H1 (cell line): ENCODE data around the gene RNF144A.

Experiments
- BACH1 ChIP-seq: IDR thresholded peaks from 2 replicates; pipeline ENCODE4 v1.6.1; 2012; ENCODE audit warnings: low read length, improper control_type of control experiment
- CBX8 ChIP-seq: fragments of 300-800, 300-1000 bp; sonication (generic); IDR thresholded peaks from 2 replicates; pipeline ENCODE4 v1.7.1; 2016; ENCODE audit warnings: low read depth, low read length, borderline replicate concordance
- EP300 ChIP-seq, 2 experiments: IDR thresholded peaks; 1 replicate in 1 of 2; 2 replicates in 1 of 2; pipeline ENCODE4 v1.6.1; 2011 to 2012; ENCODE audit warnings: low read depth in 2 of 2, low read length in 2 of 2, mild to moderate bottlenecking in 2 of 2, borderline replicate concordance in 1 of 2, inconsistent platforms in 1 of 2, moderate library complexity in 1 of 2
- EZH2 ChIP-seq: fragments of 200-600 bp; sonication (generic); IDR thresholded peaks from 2 replicates; pipeline ENCODE4 v1.7.1; 2012; ENCODE audit warnings: low read depth, mild to moderate bottlenecking, moderate library complexity, low read length, inconsistent platforms; ENCODE audit not compliant: severe bottlenecking
- HDAC2 ChIP-seq, 2 experiments: fragments of 300-600 bp in 1 of 2; sonication (generic) in 1 of 2; IDR thresholded peaks; 2 replicates each; pipeline ENCODE4 v1.6.1; 2011 to 2012; ENCODE audit warnings: low read depth in 2 of 2, low read length in 2 of 2, mild to moderate bottlenecking in 2 of 2, moderate library complexity in 2 of 2, borderline replicate concordance in 1 of 2, inconsistent platforms in 1 of 2
- YY1 ChIP-seq: IDR thresholded peaks from 2 replicates; pipeline ENCODE4 v1.6.1; 2011; ENCODE audit warnings: low read depth, mild to moderate bottlenecking, low read length
- TF ChIP-seq, protein P1 (sequence below), 3 experiments: IDR thresholded peaks; 1 replicate in 2 of 3; 2 replicates in 1 of 3; pipeline versions ENCODE4 v1.5.1 to v1.6.1; 2011; ENCODE audit warnings: low read length in 3 of 3, mild to moderate bottlenecking in 3 of 3, inconsistent platforms in 2 of 3, low read depth in 1 of 3, moderate library complexity in 1 of 3; ENCODE audit not compliant: insufficient read depth in 1 of 3; ENCODE audit errors: control extremely low read depth in 1 of 3
- TF ChIP-seq, protein P2 (sequence below): IDR thresholded peaks from 2 replicates; pipeline ENCODE4 v1.6.1; 2011; ENCODE audit warnings: low read depth, mild to moderate bottlenecking, low read length; ENCODE audit not compliant: insufficient read depth

- TF ChIP-seq BACH1, result no peak
- TF ChIP-seq YY1, result no peak
- TF ChIP-seq CBX8, result no peak
- TF ChIP-seq, protein P1, sequence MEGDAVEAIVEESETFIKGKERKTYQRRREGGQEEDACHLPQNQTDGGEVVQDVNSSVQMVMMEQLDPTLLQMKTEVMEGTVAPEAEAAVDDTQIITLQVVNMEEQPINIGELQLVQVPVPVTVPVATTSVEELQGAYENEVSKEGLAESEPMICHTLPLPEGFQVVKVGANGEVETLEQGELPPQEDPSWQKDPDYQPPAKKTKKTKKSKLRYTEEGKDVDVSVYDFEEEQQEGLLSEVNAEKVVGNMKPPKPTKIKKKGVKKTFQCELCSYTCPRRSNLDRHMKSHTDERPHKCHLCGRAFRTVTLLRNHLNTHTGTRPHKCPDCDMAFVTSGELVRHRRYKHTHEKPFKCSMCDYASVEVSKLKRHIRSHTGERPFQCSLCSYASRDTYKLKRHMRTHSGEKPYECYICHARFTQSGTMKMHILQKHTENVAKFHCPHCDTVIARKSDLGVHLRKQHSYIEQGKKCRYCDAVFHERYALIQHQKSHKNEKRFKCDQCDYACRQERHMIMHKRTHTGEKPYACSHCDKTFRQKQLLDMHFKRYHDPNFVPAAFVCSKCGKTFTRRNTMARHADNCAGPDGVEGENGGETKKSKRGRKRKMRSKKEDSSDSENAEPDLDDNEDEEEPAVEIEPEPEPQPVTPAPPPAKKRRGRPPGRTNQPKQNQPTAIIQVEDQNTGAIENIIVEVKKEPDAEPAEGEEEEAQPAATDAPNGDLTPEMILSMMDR (IDR thresholded peaks at IDR 0.05; ENCODE audit: control extremely low read depth in 1 of 3, insufficient read depth in 1 of 3, low read depth in 1 of 3, low read length in 3 of 3), result no peak
- TF ChIP-seq, protein P2, sequence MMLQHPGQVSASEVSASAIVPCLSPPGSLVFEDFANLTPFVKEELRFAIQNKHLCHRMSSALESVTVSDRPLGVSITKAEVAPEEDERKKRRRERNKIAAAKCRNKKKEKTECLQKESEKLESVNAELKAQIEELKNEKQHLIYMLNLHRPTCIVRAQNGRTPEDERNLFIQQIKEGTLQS, result no peak
- TF ChIP-seq EP300 (IDR thresholded peaks at IDR 0.05; ENCODE audit: borderline replicate concordance in 1 of 2, low read depth in 2 of 2, low read length in 2 of 2), result no peak
- no peak for TF ChIP-seq EZH2
- no peak for TF ChIP-seq HDAC2 (IDR thresholded peaks at IDR 0.05; ENCODE audit: borderline replicate concordance in 1 of 2, low read depth in 2 of 2, low read length in 2 of 2)
Measured at GRCh38 chr2:6928452-6928851, 11.2 kb downstream of the RNF144A start.
